Upper lobe of right lung (tissue), 1 donor: ENCODE results near the gene PRKAA1. TPM values are rescaled to one million over a fixed set of nuclear protein-coding genes. Genes with fewer than 3 reads are reported as not detected.

ENCODE experiments used
- ATAC-seq: fragments of 200-7000 bp; cut with Tn5 transposase; one replicate; pipeline ENCODE4 v1.9.1; 2020; ENCODE audit warnings: mild to moderate bottlenecking, moderate library complexity
- DNase-seq: peaks from one replicate; pipeline ENCODE4 v3.0.0-alpha.2; 2020
- H3K27ac ChIP-seq: fragments of 200-600 bp; one replicate; pipeline ENCODE4 v1.8.0; 2022
- H3K27me3 ChIP-seq: fragments of 200-600 bp; one replicate; pipeline ENCODE4 v1.8.0; 2022; ENCODE audit warnings: mild to moderate bottlenecking
- H3K36me3 ChIP-seq: fragments of 200-600 bp; one replicate; pipeline ENCODE4 v1.8.0; 2022
- H3K4me1 ChIP-seq: fragments of 200-600 bp; one replicate; pipeline ENCODE4 v1.8.0; 2022
- H3K4me3 ChIP-seq: fragments of 200-600 bp; one replicate; pipeline ENCODE4 v1.8.0; 2022; ENCODE audit warnings: mild to moderate bottlenecking
- H3K9me3 ChIP-seq: fragments of 200-600 bp; one replicate; pipeline ENCODE4 v1.8.0; 2022
- CTCF ChIP-seq: fragments of 200-600 bp; IDR thresholded peaks from one replicate; pipeline ENCODE4 v1.8.0; 2022; ENCODE audit warnings: antibody characterized with exemption
- intact Hi-C: fragments of 100-400 bp; cut with DNase I; formaldehyde crosslinking; loops from one replicate; pipeline ENCODE4 v1.11.0; 2022
- total RNA-seq: library from RNA; stranded (reverse); fragmentation: NEBNext Ultra II Directional; extraction: Animal tissue kit (Norgen Biotek cat#: 25700); gene quantifications from one replicate; pipeline ENCODE4 v1.2.1, GENCODE V29; 2021
- donor health status: DM: no; HTN: yes; CAD: no; lungs with severe emphysema.

The PRKAA1 gene
- total RNA-seq, 1 donor from 2014 or later, result 83.0 TPM

GRCh38 chr5:40778133-40778532, 20.0 kb downstream of the PRKAA1 start:
- no peak overlapping the region for H3K27ac ChIP-seq
- H3K4me3 ChIP-seq, result no peak overlapping the region
- H3K4me1 ChIP-seq, result peaks cover 17% of the 10 kb centered on the region
- no peaks in the 10 kb centered on the region for H3K9me3 ChIP-seq
- H3K36me3 ChIP-seq, result peaks cover 41% of the 10 kb centered on the region
- intact Hi-C loops, result no loop called here
- H3K27me3 ChIP-seq, result no peaks in the 10 kb centered on the region
- TF ChIP-seq CTCF, result no peak
- ATAC-seq (no peak), DNase-seq (no peak)

GRCh38 chr5:40776658-40776977, 21.6 kb downstream of the PRKAA1 start:
- Histone ChIP-seq H3K36me3 (peaks cover 48% of the 10 kb centered on the region), H3K27me3 (no peaks in the 10 kb centered on the region), H3K27ac (no peak overlapping the region), H3K4me1 (peaks cover 7% of the 10 kb centered on the region), H3K4me3 (no peak overlapping the region), H3K9me3 (no peaks in the 10 kb centered on the region)
- intact Hi-C loops, result no loop called here
- no peak for TF ChIP-seq CTCF
- DNase-seq, result no peak
- no peak for ATAC-seq

- Histone ChIP-seq H3K27me3 (no peaks in the 10 kb centered on the region), H3K4me3 (no peak overlapping the region), H3K9me3 (no peaks in the 10 kb centered on the region), H3K4me1 (peaks cover 7% of the 10 kb centered on the region), H3K36me3 (peaks cover 54% of the 10 kb centered on the region), H3K27ac (no peak overlapping the region)
- intact Hi-C loops, result no loop called here
- TF ChIP-seq CTCF, result no peak
- ATAC-seq, result no peak
- no peak for DNase-seq
Observed at GRCh38 chr5:40775846-40776657, 22.1 kb downstream of the PRKAA1 start.

- intact Hi-C loops, result no loop called here
- no peak for ATAC-seq
- DNase-seq, result no peak
- Histone ChIP-seq H3K27ac (no peak overlapping the region), H3K36me3 (peaks cover 60% of the 10 kb centered on the region), H3K9me3 (no peaks in the 10 kb centered on the region), H3K4me1 (peaks cover 7% of the 10 kb centered on the region), H3K4me3 (no peak overlapping the region), H3K27me3 (no peaks in the 10 kb centered on the region)
- no peak for TF ChIP-seq CTCF
Observed at GRCh38 chr5:40775085-40775845, 22.9 kb downstream of the PRKAA1 start.

- Histone ChIP-seq H3K4me3 (no peak overlapping the region), H3K4me1 (peaks cover 7% of the 10 kb centered on the region), H3K9me3 (no peaks in the 10 kb centered on the region), H3K27me3 (no peaks in the 10 kb centered on the region), H3K36me3 (peaks cover 65% of the 10 kb centered on the region), H3K27ac (no peak overlapping the region)
- no peak for TF ChIP-seq CTCF
- no peak for DNase-seq
- intact Hi-C loops, result no loop called here
- ATAC-seq, result no peak
Observed at GRCh38 chr5:40774623-40775022, 23.6 kb downstream of the PRKAA1 start.
